ENCODE results near the gene KRTAP19-3.
"Not testable (repeated sequence)": the region's sequence is repeated elsewhere in the genome, so short reads cannot be mapped to it uniquely, and the experiment has no call there.

KRTAP19-3 gene

DNA sequence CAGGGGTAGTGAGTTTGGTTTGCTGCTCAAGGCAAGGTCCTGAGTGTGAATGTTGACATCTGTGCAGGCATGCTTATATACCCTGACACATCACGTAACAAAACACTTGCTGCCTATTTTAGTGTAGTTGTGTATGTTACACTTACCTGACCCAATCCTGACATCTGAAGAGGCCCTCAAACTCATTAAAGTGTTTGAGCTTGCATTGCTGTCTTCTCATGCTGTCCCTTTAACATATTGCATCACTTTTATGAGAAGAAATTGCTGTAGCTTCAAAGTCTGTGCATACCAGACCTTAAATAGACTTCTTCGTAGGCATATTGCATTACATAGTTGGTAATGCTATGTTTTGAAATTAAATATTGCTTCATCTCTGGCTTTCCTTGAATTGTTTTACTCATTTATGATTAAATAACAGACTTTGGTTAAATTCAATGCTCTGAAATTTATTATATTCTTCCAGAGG is at the start of gene KRTAP19-3:
TSS of gene KRTAP19-3 (minus strand) at position 51 of the 466 bp plus-strand sequence. CDS start 56 bp downstream, outside the sequence.
- DNase-seq: no peak

GRCh38 chr21:30518876-30519275 is 27.1 kb upstream of the KRTAP19-3 start:
- DNase-seq: no peak

GRCh38 chr21:30515681-30516080 is 23.9 kb upstream of the KRTAP19-3 start:
- DNase-seq: no peak

- not testable (repeated sequence) for DNase-seq
These were observed 13.9 kb upstream of the KRTAP19-3 start for GRCh38 chr21:30505621-30506205.

GRCh38 chr21:30502041-30502440 is 10.2 kb upstream of the KRTAP19-3 start, which contains the start of gene KRTAP19-5:
Gene KRTAP19-5, minus strand, starts transcription at chr21:30502141. Its CDS starts 51 bp downstream, at chr21:30502090.
- no peak for DNase-seq

- DNase-seq: no peak
These were observed 5.3 kb upstream of the KRTAP19-3 start, which contains the start of gene KRTAP19-4 for GRCh38 chr21:30497065-30497464. Gene KRTAP19-4, minus strand, starts transcription at chr21:30497165. Its CDS starts 55 bp downstream, at chr21:30497110.

- no peak for DNase-seq
These were observed 4.5 kb downstream of the KRTAP19-3 start, which contains the start of gene KRTAP19-2 for GRCh38 chr21:30487336-30487735. Gene KRTAP19-2, minus strand, starts transcription at chr21:30487436. Its CDS starts 88 bp downstream, at chr21:30487348.

DNA sequence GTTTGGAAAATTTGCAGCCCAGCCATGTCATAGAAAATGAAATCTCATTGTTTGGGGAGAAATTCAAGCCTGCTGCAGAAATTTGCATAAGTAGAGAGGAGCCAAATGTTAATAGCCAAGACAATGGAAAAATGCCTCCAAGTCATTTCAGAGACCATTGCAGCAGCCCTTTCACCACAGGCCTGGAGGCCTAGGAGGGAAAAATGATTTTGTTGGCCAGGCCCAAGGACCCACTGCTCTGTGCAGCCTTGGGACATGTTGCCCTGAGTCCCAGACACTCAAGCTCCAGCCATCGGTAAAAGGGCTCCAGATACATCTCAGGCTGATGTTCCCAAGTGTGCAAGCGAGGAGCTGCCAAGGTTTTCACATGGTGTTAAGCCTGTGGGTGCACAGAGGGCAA is 5.6 kb downstream of the KRTAP19-3 start:
- DNase-seq: no peak

DNA sequence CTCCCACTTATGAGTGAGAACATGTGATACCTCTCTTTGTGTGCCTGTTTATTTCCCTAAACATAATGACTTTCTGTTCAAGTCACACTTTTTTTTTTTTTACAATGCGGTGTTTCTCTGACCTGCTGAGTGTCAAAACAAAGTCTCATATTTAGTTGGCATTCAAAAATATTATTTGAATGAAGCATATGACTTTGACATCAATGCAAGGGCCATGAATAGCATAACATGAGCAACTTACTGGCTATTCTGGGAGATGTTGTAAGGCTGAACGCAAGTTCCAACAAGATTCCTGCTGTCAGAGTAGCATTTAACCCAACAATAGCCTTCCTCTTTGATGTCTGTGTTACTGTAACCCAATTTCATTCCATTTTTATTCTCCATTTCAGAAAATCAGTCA is 9.7 kb downstream of the KRTAP19-3 start:
- DNase-seq: no peak

GRCh38 chr21:30480145-30480544 is 11.7 kb downstream of the KRTAP19-3 start, which contains the start of gene KRTAP19-1:
Gene KRTAP19-1, minus strand, starts transcription at chr21:30480367. Its CDS starts 50 bp downstream, at chr21:30480317.
- DNase-seq: no peak

GRCh38 chr21:30479259-30479658 is 12.6 kb downstream of the KRTAP19-3 start:
- DNase-seq: no peak

GRCh38 chr21:30478004-30478403 is 13.8 kb downstream of the KRTAP19-3 start:
- no peak for DNase-seq

GRCh38 chr21:30468900-30469714 is 22.7 kb downstream of the KRTAP19-3 start:
- no peak for DNase-seq

DNA sequence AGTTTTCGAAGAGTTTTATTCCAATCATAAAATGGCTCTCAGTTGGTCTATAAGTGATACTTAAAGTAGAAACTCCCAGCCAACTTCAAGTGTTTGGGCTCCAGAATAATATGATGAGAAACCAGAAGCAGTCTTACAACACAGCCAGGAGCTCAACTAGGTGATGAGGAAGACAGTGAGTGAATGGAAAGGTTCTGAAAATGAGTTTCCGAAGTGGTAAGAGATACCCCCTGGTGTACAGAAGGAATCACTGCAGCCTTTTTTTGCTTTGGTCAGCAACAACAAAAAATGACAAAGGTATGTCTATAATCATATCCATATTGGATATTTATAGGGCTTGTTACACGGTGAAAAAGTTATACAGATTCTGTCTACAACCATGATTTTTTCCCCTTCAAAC is 28.1 kb downstream of the KRTAP19-3 start:
- no peak for DNase-seq

DNA sequence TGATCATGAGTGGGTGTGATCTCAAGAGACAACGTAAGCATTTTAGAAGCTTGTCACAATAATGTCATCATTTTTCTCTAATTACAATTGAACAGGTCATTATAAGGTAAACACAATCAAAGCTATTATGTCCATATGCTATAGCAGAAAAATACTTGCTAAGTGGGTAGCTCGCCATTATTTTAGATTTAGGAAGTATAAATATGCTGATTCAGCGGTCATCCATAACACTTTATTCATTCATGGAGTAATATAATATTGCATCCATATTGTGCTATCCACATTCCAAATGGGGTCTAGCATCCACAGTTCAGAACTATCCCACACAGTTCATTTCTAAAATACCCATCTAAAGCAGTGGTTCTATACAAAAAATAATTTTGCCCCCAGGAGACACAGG is 43.3 kb downstream of the KRTAP19-3 start:
- DNase-seq: no peak

GRCh38 chr21:30447056-30447455 is 44.8 kb downstream of the KRTAP19-3 start:
- no peak for DNase-seq

- DNase-seq: no peak
These were observed 47.6 kb downstream of the KRTAP19-3 start for GRCh38 chr21:30444204-30444603.

DNA sequence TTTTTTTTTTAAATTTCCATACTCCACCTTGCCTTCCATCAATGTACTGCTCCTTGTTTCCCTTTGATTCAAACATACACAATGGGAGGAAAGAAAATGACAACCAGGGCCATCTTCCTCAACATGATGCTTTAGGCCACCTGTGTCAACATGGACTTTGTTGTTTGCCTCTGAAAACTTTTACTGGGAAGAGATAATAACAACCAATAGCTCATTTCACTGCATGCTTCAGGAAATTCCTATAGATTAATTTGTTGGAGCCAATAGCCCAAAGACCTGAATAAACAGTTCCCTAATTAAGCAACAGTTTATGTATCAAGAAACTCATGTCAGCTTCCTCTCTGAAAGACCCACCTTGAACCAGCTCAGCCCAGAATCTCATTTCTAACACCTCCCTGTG is 48.6 kb downstream of the KRTAP19-3 start:
- no peak for DNase-seq

All from stimulated activated CD4-positive, alpha-beta T cell treated with anti-CD3 and anti-CD28 coated beads, Interleukin-1b, Interleukin-23, amount 100 ng/mL, for 48 hours (primary cell).